Esophagus squamous epithelium (tissue), 4 donors: ENCODE results near the gene RGS2.

Experiments
- POLR2A ChIP-seq, 4 donors: fragments of 450-650 bp; IDR thresholded peaks; one replicate each; pipeline ENCODE4 v1.6.1; 2017; ENCODE audit warnings: antibody characterized with exemption in 4 of 4, mild to moderate bottlenecking in 4 of 4, moderate library complexity in 3 of 4
- TF ChIP-seq, protein P1 (sequence below), 6 experiments: fragments of 450-650 bp in 4 of 6; fragments of 200-600 bp in 2 of 6; sonication (generic) in 2 of 6; IDR thresholded peaks; one replicate each; pipeline ENCODE4 v1.5.1; 2016 to 2019; ENCODE audit warnings: antibody characterized with exemption in 6 of 6, mild to moderate bottlenecking in 4 of 6, moderate library complexity in 4 of 6

DNA sequence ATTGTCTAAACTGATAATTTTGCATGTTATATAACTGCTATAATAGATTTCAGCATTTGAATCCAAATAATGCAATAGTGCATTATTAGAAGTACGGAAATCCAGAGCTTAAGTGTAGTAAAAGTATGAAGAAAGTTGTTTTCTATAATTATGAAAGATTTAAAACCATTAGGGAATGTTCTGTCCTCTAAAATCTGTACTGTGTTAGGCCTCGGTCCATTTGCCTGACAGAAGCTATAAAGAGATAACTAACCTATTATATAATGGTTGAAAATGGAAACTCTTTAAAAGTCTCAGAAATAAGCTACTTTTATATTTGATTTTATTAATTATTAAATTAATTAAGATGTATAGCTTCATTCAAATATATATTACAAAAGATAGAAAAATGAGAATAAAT, 16.2 kb upstream of the RGS2 start:
- TF ChIP-seq, protein P1, sequence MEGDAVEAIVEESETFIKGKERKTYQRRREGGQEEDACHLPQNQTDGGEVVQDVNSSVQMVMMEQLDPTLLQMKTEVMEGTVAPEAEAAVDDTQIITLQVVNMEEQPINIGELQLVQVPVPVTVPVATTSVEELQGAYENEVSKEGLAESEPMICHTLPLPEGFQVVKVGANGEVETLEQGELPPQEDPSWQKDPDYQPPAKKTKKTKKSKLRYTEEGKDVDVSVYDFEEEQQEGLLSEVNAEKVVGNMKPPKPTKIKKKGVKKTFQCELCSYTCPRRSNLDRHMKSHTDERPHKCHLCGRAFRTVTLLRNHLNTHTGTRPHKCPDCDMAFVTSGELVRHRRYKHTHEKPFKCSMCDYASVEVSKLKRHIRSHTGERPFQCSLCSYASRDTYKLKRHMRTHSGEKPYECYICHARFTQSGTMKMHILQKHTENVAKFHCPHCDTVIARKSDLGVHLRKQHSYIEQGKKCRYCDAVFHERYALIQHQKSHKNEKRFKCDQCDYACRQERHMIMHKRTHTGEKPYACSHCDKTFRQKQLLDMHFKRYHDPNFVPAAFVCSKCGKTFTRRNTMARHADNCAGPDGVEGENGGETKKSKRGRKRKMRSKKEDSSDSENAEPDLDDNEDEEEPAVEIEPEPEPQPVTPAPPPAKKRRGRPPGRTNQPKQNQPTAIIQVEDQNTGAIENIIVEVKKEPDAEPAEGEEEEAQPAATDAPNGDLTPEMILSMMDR (IDR thresholded peaks at IDR 0.05) = no peak
- no peak for TF ChIP-seq POLR2A (IDR thresholded peaks at IDR 0.05)
